GM18909 (cell line): Measurements from ENCODE around the gene NCOR2.

Experiments used
- ATAC-seq: cut with Tn5 transposase; IDR thresholded peaks from one replicate; pipeline ENCODE4 v1.9.1; 2021; ENCODE audit warnings: mild to moderate bottlenecking; ENCODE audit not compliant: unreplicated experiment, poor library complexity

NCOR2 gene

DNA sequence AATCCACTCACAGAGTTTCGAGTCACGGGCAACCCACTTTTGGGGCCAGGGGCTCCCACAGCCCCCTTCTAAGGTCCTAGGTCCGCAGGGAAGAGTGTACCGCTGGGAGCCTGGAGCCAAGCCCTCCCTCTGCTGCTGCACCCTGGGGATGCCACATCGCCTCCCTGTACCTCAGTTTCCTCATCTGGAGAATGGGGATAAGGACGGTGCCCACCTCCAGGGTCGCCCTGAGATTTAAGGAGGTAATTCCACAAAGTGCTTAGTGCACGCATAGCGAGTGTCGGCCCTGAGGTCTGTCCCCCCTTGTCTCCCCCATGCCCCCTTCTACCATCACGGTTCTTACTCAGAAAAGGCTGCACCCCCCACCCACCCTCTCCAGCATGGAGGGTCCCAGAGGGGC lies 35.5 kb downstream of the NCOR2 start:
- ATAC-seq = no peak

GRCh38 chr12:124531281-124531745 lies 36.1 kb downstream of the NCOR2 start:
- ATAC-seq = no peak

- no peak for ATAC-seq
Measured at GRCh38 chr12:124530637-124531263, 36.7 kb downstream of the NCOR2 start.

DNA sequence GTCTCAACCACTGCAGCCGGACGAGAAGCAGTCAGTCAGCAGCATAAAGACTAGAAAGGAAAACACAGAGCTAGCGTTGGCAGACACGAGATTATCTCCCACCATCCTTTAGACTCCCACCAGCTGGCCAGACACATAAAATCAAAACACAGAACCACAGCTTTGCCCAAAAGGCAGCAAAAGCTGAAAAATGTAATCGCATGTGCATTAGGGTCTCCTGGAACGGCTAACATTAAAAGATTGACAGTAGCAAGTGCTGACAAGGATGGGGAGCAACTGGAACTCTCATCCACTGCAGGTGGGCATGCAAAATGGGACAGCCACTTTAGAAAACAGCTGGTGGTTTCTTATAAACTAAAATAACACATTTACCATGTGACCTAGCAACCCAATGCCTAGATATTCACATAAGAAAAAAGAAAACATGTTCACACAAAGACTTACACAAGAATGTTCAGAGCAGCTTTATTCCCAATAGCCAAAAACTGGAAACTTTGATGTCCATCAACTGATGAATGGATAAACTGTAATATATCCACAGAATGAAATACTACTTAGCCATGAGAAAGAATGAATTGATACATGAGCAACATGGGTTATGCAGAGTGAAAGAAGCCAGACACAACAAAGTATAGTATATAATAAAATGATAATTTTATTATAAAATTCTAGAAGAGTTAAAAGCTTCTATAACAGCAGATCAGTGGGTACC lies 37.7 kb downstream of the NCOR2 start:
- no peak for ATAC-seq

GRCh38 chr12:124527861-124528561 lies 39.4 kb downstream of the NCOR2 start:
- ATAC-seq = no peak

GRCh38 chr12:124525927-124526692 lies 41.3 kb downstream of the NCOR2 start:
- ATAC-seq = no peak

DNA sequence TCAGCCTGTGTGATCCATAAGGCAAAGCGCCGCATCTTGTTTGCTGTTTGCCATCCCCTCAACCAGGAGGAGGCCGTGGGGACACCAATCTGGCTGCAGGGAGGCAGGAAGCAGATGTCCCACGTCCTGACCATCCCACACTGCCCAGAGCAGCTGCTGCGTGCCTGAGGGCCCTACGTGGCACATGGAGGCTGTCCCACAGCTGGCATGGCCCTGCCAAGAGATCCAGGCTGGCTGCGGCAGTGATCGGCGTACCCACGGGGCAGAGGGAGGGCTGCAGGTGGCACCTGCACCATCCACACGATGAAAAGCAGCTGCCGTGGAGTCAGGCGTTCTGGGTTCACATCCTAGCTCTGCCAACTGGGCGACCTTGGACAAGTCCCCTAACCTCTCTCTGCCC lies 42.0 kb downstream of the NCOR2 start:
- ATAC-seq = no peak

- no peak for ATAC-seq
Measured at GRCh38 chr12:124524231-124524925, 43.0 kb downstream of the NCOR2 start.

- no peak for ATAC-seq
Measured at GRCh38 chr12:124523071-124523470, 44.3 kb downstream of the NCOR2 start.

- ATAC-seq = no peak
Measured at GRCh38 chr12:124520907-124521306, 46.5 kb downstream of the NCOR2 start.

DNA sequence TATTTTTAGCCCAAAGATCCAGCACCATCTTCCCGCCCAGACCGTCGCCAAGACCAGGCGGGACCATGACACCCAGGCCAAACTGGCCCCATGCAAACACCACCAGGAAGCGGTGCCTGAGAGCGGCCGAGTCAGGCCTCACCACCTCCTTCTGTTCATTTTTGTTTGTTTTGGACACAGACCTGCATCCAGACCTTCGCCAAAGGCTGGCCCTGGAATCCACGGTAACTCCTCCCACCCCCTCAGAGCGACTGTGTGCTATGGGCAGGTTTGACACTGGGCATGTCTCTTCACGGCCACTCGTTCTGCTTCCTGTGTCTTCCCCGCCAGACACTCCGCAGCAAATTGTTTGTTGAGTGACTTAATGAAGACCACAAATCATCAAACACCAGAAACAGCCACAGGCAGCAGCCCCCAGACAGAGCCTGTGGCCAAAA lies 47.1 kb downstream of the NCOR2 start:
- no peak for ATAC-seq

DNA sequence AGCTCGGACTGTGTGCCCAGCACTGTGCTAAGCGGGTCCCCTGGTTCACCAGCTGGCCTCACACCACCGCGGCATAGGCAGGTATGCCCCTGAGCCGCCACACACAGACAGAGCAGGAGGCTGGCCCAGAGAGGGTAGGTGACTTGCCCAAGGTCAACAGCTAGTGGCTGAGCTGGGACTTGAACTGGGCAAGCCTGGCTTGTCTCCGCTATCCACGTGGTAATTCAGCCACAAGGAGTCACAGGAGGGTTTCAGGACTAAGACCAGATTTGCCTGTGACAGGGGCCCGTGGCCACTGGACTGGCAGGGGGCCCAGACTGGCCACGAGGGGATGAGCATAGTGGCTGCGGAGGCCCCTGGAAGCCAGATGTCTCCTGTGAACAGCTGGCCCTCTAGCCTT lies 47.7 kb downstream of the NCOR2 start:
- no peak for ATAC-seq

DNA sequence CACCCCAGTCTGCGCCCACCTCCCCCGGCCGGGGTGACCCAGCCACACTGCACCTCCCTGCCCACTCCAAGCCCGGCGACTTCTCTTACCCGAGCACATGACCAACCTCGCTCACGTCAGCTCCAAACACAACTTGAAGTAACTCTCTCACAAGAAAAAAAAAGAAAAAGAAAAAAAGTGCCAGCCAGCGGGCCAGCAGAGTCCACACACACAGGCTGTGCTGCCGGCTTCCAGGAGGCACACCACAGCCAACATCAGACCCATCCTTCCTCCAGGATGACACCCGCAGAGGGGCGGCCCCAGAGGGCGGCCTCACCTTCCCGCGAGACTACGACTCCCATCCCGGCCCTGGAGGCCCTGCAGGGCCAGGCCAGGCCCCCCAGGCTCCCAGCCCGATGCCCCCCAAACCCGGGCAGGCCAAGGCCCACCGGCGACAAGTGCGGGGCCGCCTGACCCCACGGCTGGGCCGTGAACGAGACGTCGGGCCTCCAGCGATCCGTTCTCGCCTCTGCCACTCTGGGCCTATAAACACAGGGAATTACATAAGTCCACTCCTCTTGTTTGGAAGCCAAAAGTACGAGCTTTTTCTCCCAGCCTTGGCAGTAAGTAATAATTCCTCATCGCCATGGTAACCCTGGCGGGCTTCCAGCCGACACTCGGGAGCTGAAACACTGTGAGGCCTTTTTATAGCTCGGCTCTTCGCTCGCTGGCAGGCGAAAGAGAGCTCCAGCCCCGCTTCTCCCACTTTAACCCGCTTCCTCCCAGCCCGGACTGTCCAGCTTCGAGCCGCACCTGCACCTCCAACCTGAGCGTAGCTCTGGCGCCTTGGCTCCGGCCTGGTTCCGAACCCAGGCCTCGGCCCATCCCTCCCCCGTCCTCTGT lies 49.1 kb downstream of the NCOR2 start:
- no peak for ATAC-seq
